C4-2B (cell line): ENCODE results near the gene PRMT9.

Experiments used
- H3K27ac ChIP-seq: fragments of 450-650 bp; 2 replicates; pipeline ENCODE4 v1.5.1; 2017
- ZFX ChIP-seq: fragments of 450-650 bp; IDR thresholded peaks from 2 replicates; pipeline ENCODE4 v1.6.1; 2017
- TF ChIP-seq, protein P1 (sequence below): fragments of 450-650 bp; conservative IDR thresholded peaks from 2 replicates; pipeline ENCODE4 v1.5.1; 2017; ENCODE audit warnings: mild to moderate bottlenecking

The PRMT9 gene

DNA sequence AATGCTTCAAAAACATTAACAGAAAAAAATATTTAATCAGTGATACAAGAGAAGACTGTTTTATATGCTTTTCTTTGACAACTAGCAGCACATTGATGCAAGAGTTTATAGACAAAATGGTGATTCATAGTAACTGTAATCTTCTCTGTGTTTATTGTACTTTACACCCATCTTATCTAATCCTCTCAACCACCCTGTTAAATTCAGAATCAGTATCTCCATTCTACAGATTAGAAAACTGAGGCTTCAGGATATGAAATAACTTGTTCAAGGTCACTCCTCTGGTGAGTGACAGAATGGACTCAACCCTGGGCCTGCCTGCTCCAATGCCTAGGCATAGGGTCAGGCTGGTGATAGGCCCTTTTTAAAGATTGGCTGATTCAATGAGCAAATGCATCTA is 92.9 kb downstream of the PRMT9 start:
- H3K27ac ChIP-seq = no peak overlapping the region; the same call in 1 of the 2 replicates
- no peak for TF ChIP-seq ZFX
- TF ChIP-seq, protein P1, sequence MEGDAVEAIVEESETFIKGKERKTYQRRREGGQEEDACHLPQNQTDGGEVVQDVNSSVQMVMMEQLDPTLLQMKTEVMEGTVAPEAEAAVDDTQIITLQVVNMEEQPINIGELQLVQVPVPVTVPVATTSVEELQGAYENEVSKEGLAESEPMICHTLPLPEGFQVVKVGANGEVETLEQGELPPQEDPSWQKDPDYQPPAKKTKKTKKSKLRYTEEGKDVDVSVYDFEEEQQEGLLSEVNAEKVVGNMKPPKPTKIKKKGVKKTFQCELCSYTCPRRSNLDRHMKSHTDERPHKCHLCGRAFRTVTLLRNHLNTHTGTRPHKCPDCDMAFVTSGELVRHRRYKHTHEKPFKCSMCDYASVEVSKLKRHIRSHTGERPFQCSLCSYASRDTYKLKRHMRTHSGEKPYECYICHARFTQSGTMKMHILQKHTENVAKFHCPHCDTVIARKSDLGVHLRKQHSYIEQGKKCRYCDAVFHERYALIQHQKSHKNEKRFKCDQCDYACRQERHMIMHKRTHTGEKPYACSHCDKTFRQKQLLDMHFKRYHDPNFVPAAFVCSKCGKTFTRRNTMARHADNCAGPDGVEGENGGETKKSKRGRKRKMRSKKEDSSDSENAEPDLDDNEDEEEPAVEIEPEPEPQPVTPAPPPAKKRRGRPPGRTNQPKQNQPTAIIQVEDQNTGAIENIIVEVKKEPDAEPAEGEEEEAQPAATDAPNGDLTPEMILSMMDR = no peak

DNA sequence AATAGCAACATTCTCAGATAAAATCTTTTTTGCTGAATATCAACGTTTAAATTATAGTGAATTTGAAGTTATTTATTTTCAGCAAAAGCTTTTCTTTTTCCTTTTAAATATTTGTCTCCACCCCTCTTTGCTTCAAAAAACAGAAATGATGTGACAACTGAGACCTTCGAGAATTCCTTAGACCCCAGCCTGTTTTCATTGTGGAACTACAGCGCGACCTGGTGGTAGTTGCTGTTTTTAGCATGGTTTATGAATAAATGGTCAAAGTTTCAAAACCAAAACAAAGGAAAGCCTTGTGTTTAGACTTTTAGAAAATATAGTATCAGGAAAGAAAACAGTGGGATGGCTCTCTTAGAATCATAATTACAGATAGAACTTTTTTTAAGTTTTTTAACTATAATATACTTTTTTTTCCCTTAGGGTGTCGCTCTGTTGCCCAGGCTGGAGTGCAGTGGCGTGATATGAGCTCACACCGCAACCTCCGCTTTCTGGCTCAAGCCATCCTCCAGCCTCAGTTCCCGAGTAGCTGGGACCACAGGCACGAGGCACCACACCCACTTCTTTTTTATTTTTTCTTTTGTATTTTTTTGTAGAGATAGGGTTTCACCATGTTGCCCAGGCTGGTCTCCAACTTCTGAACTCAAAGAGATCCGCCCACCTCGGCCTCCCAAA is 93.6 kb downstream of the PRMT9 start:
- TF ChIP-seq, protein P1 = peak; percentile 85
- TF ChIP-seq ZFX = no peak
- H3K27ac ChIP-seq = peak overlapping the region; percentile 36; the same call in 1 of the 2 replicates

DNA sequence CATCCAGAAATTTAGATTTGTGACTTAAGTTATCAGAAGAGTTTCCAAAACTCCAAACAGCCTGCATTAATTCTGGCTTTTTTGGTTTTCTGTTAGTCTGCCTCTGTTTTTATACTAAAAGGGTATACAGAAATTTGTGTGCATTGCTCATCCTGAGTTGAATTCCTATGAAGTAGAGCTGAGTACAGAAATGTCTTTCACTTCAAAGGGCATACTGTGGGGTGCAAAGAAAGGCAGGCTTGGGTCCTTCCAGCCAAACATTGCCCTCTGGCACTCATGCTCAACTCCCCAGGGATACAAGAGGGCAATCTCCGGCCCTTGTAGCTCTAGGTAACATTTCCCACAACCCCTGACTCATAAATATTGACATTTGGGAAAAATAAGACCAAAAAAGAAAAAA is 94.4 kb downstream of the PRMT9 start:
- TF ChIP-seq, protein P1 = no peak
- no peak for TF ChIP-seq ZFX
- no peak overlapping the region for H3K27ac ChIP-seq
